SK-N-SH treated with all-trans-retinoic acid at 6 μM for 48 hours (cell line): ENCODE data around the gene CFH.
"Not testable (repeated sequence)": the region's sequence is repeated elsewhere in the genome, so short reads cannot be mapped to it uniquely, and the experiment has no call there.

ENCODE experiments used
- ATAC-seq: fragments of 200-7000 bp; cut with Tn5 transposase; 3 replicates; pipeline ENCODE4 v1.9.1; 2020; ENCODE audit warnings: mild to moderate bottlenecking, moderate library complexity
- BACH2 ChIP-seq: fragments of 250-450 bp; sonication (Bioruptor Pico); IDR thresholded peaks from 2 replicates; pipeline ENCODE4 v1.9.0; 2021; ENCODE audit warnings: mild to moderate bottlenecking, borderline replicate concordance
- CREB5 ChIP-seq: fragments of 250-450 bp; sonication (Bioruptor Pico); IDR thresholded peaks from 2 replicates; pipeline ENCODE4 v1.5.1; 2020; ENCODE audit warnings: low read depth, mild to moderate bottlenecking, moderate library complexity
- CSDC2 ChIP-seq: fragments of 250-450 bp; sonication (Bioruptor Pico); IDR thresholded peaks from 2 replicates; pipeline ENCODE4 v1.5.0; 2020; ENCODE audit warnings: mild to moderate bottlenecking, moderate library complexity
- CSRNP3 ChIP-seq: fragments of 250-450 bp; sonication (Bioruptor Pico); IDR thresholded peaks from 2 replicates; pipeline ENCODE4 v1.5.1; 2021; ENCODE audit warnings: mild to moderate bottlenecking, moderate library complexity
- ESRRG ChIP-seq: fragments of 250-450 bp; sonication (Bioruptor Pico); IDR thresholded peaks from 2 replicates; pipeline ENCODE4 v1.6.1; 2021; ENCODE audit warnings: mild to moderate bottlenecking
- OSR1 ChIP-seq: fragments of 250-450 bp; sonication (Bioruptor Pico); IDR thresholded peaks from 2 replicates; pipeline ENCODE4 v1.8.0; 2022; ENCODE audit warnings: moderate library complexity, mild to moderate bottlenecking, inconsistent platforms
- PATZ1 ChIP-seq: fragments of 250-450 bp; sonication (Bioruptor Pico); IDR thresholded peaks from 2 replicates; pipeline ENCODE4 v1.8.0; 2020; ENCODE audit warnings: mild to moderate bottlenecking, moderate library complexity, borderline replicate concordance
- POU6F1 ChIP-seq: fragments of 250-450 bp; sonication (Bioruptor Pico); IDR thresholded peaks from 2 replicates; pipeline ENCODE4 v1.8.0; 2021; ENCODE audit warnings: low read depth, mild to moderate bottlenecking, moderate library complexity, borderline replicate concordance
- PPARA ChIP-seq: fragments of 250-450 bp; sonication (Bioruptor Pico); IDR thresholded peaks from 2 replicates; pipeline ENCODE4 v1.5.0; 2020; ENCODE audit warnings: mild to moderate bottlenecking, borderline replicate concordance
- RARB ChIP-seq: fragments of 250-450 bp; sonication (Bioruptor Pico); IDR thresholded peaks from 2 replicates; pipeline ENCODE4 v1.8.0; 2021; ENCODE audit warnings: mild to moderate bottlenecking, moderate library complexity
- SNAI2 ChIP-seq: fragments of 250-450 bp; sonication (Bioruptor Pico); IDR thresholded peaks from 2 replicates; pipeline ENCODE4 v1.5.0; 2020; ENCODE audit warnings: mild to moderate bottlenecking, moderate library complexity
- TCF4 ChIP-seq: fragments of 250-450 bp; sonication (Bioruptor Pico); IDR thresholded peaks from 2 replicates; pipeline ENCODE4 v1.8.0; 2021; ENCODE audit warnings: mild to moderate bottlenecking, moderate library complexity, borderline replicate concordance
- TOX ChIP-seq: fragments of 250-450 bp; sonication (Bioruptor Pico); IDR thresholded peaks from 2 replicates; pipeline ENCODE4 v1.8.0; 2021; ENCODE audit warnings: mild to moderate bottlenecking, moderate library complexity, borderline replicate concordance
- TSHZ2 ChIP-seq: fragments of 250-450 bp; sonication (Bioruptor Pico); IDR thresholded peaks from 2 replicates; pipeline ENCODE4 v1.5.0; 2020; ENCODE audit warnings: mild to moderate bottlenecking, moderate library complexity
- ZC3H10 ChIP-seq: fragments of 250-450 bp; sonication (Bioruptor Pico); IDR thresholded peaks from 2 replicates; pipeline ENCODE4 v1.5.1; 2021; ENCODE audit warnings: mild to moderate bottlenecking, moderate library complexity
- ZFP3 ChIP-seq: fragments of 250-450 bp; sonication (Bioruptor Pico); IDR thresholded peaks from 2 replicates; pipeline ENCODE4 v1.5.0; 2020; ENCODE audit warnings: mild to moderate bottlenecking, moderate library complexity
- ZFP30 ChIP-seq: fragments of 450-650 bp; formaldehyde crosslinking; IDR thresholded peaks from 2 replicates; pipeline ENCODE4 v1.5.0; 2022; ENCODE audit warnings: mild to moderate bottlenecking, moderate library complexity
- ZNF565 ChIP-seq: fragments of 450-650 bp; formaldehyde crosslinking; conservative IDR thresholded peaks from 2 replicates; pipeline ENCODE4 v1.5.0; 2020; ENCODE audit warnings: low read depth, mild to moderate bottlenecking, moderate library complexity
- ZNF70 ChIP-seq: fragments of 450-650 bp; formaldehyde crosslinking; IDR thresholded peaks from 2 replicates; pipeline ENCODE4 v1.5.0; 2020; ENCODE audit warnings: mild to moderate bottlenecking, moderate library complexity
- ZNF8 ChIP-seq: fragments of 450-650 bp; formaldehyde crosslinking; IDR thresholded peaks from 2 replicates; pipeline ENCODE4 v1.5.0; 2020; ENCODE audit warnings: mild to moderate bottlenecking, moderate library complexity

Gene CFH

GRCh38 chr1:196637606-196638005, 14.2 kb upstream of the CFH start (continued):
- no peak for TF ChIP-seq POU6F1 (CRISPR knock-in tag)
- TF ChIP-seq SNAI2, result no peak
- TF ChIP-seq, all 23 proteins: peak for 0

GRCh38 chr1:196638466-196638865, 13.4 kb upstream of the CFH start:
- TF ChIP-seq ZNF8 (CRISPR knock-in tag) (no peak), TOX (CRISPR knock-in tag) (no peak), TSHZ2 (no peak), SNAI2 (no peak), ZNF70 (no peak), CSRNP3 (CRISPR knock-in tag) (no peak), PATZ1 (CRISPR knock-in tag) (no peak), ZC3H10 (no peak), BACH2 (CRISPR knock-in tag) (no peak), ZFP3 (CRISPR knock-in tag) (no peak), ESRRG (CRISPR knock-in tag) (no peak), OSR1 (no peak), TCF4 (no peak), ZFP30 (CRISPR knock-in tag) (no peak), RARB (CRISPR knock-in tag) (no peak), POU6F1 (CRISPR knock-in tag) (no peak), ZNF565 (no peak)
- TF ChIP-seq, all 23 proteins: peak for 0
- ATAC-seq, result no peak

GRCh38 chr1:196639291-196639690, 12.6 kb upstream of the CFH start:
- ATAC-seq, result not testable (repeated sequence)

GRCh38 chr1:196640976-196641375, 10.9 kb upstream of the CFH start:
- TF ChIP-seq CSDC2 (CRISPR knock-in tag) (no peak), ZNF565 (no peak), PPARA (CRISPR knock-in tag) (no peak), TOX (CRISPR knock-in tag) (no peak), TSHZ2 (no peak), TCF4 (no peak), CREB5 (no peak)
- ATAC-seq, result no peak
